ENCODE data around the gene SPRYD7.

The SPRYD7 gene, protein sequence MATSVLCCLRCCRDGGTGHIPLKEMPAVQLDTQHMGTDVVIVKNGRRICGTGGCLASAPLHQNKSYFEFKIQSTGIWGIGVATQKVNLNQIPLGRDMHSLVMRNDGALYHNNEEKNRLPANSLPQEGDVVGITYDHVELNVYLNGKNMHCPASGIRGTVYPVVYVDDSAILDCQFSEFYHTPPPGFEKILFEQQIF

GRCh38 chr13:49936075-49936967 lies at the start of gene SPRYD7:
TSS of gene SPRYD7 (minus strand) at chr13:49936340. CDS start at chr13:49936235, 105 bp downstream.
- TF ChIP-seq CTCF (IDR thresholded peaks at IDR 0.05; ENCODE audit: borderline replicate concordance, insufficient read depth, low read depth, low read length): peak; percentile 95

GRCh38 chr13:49985129-49985528 lies 49.0 kb upstream of the SPRYD7 start:
- no peak for TF ChIP-seq CTCF (IDR thresholded peaks at IDR 0.05; ENCODE audit: borderline replicate concordance, insufficient read depth, low read depth, low read length)
- H3K4me3 ChIP-seq (ENCODE audit: low read depth, low read length): no peak overlapping the region

More at GRCh38 chr13:49936075-49936967, at the start of gene SPRYD7:
- H3K4me3 ChIP-seq (ENCODE audit: low read depth, low read length): peak within 1 kb of the TSS; percentile 77

DNA sequence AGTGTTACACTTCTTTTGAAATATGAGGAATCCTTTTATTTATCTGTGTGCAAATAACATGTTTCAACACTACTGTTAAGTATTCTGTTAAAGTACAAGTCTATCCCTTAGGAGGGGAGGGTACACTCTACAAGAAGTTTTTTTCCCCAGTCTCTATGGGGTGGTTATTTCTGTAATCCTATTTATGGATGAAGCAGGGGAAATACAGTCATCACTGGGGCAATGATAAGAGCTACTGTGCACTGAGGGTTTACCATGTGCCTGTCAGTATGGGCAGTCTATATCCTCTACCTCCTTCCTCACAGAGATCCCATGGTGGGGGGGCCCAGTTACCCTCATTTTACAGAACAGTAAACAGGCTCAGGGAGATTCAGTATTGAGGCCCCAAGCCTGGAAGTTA lies 44.1 kb upstream of the SPRYD7 start:
- no peak for TF ChIP-seq CTCF (IDR thresholded peaks at IDR 0.05; ENCODE audit: borderline replicate concordance, insufficient read depth, low read depth, low read length)
- H3K4me3 ChIP-seq (ENCODE audit: low read depth, low read length): no peak overlapping the region

DNA sequence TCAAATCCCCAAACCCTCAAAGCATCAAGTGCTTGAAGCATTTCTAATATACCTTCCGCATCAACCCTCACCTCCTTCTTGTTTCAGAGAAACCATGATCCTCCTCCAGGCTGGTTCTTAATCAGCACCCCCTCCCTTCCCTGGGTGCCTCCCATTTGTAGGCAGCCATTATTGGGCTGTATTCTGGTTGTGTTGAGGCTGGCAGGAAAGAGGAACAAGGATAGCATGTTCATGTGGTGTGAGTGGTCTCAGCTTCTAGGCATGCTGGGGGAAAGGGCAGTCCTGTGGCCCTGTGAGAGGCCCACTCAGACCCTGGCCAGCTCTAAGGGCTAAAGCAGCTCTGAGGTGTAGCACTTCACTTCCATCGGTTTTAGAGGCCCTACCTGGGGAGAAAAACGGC lies 41.9 kb upstream of the SPRYD7 start:
- no peak overlapping the region for H3K4me3 ChIP-seq (ENCODE audit: low read depth, low read length)
- TF ChIP-seq CTCF (IDR thresholded peaks at IDR 0.05; ENCODE audit: borderline replicate concordance, insufficient read depth, low read depth, low read length): no peak

DNA sequence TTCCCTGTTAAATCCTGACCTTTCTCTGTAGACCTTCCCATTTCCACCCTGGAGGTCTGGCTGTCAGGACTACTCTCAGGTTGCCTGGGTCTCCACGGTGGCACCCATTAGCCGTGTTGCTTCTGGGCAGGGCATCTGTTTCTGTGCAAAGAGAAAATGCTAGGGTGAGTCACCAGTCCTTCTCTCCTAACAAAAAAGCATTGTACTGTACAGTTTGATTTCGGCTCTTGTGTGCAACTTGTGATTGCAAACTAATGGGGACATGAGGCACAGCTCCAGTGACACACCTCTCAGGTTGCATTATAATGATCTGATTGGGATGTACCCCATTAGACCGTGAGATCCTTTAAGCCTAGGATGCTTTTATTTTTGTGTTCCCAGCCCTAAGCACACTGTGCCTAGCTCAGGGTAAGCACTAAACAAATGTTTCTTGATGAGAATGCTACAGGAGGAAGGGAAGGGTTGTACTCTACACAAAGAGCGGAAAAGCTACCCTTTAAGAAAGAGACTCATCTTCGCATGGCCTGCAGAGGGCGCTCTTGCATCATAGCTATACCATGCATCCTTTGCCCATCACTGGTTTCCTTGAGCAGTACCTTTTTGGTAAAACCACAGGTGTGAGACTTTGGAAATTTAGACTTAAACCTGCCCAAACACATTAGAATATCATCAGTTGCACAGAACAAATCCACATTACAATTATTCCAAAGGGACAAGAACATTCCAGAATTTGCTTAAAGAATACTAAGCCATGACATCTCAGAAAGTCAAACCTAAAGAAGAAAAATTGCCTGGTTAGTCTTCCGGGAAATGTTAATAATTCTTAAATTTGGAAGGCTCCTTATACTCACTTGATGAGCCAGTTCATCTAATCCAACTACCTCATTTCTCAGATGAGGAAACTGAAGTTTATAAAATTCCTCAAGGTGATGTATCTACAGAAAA lies 40.4 kb upstream of the SPRYD7 start:
- H3K4me3 ChIP-seq (ENCODE audit: low read depth, low read length): no peak overlapping the region
- TF ChIP-seq CTCF (IDR thresholded peaks at IDR 0.05; ENCODE audit: borderline replicate concordance, insufficient read depth, low read depth, low read length): peak; percentile 80

DNA sequence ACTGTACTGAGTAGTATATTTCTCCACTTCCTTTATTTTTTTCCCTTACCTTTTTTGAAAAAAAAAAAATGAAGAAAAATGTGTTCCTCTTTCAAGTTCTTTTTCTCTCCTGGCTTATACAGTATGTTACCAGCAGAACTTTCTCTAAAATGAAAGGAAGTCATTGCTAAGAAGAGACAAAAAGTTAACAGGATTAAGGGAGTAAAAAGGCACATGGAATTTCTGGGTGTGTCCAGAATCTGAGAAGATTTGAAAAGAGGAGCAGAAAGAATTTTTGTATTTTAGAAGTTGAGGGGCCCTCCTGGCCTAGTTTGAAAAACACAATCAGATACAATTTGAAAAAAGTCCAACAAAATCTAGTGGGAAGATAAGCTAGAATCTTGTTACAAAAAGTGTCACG lies 39.7 kb upstream of the SPRYD7 start:
- TF ChIP-seq CTCF (IDR thresholded peaks at IDR 0.05; ENCODE audit: borderline replicate concordance, insufficient read depth, low read depth, low read length): no peak
- no peak overlapping the region for H3K4me3 ChIP-seq (ENCODE audit: low read depth, low read length)
